Measurements from ENCODE around the gene AIP.

DNA sequence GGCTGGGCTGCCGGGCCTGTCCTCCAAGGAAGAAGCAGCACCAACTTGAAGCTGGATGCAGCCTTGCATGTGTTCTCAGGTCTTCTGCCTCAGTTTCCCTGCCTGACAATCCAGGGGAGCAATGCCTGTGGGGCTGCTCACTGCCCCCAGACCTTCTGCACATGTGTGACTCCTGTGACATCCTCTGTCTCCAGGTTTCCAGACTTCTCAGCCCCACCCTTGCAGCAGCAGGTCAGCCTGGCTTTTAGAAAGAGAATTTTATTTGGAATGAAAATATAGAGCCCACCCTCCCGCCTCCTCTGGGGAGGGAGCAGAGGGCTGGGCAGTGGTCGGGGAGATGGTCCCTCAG, 45.0 kb upstream of the AIP start:
- TF ChIP-seq, protein P1, sequence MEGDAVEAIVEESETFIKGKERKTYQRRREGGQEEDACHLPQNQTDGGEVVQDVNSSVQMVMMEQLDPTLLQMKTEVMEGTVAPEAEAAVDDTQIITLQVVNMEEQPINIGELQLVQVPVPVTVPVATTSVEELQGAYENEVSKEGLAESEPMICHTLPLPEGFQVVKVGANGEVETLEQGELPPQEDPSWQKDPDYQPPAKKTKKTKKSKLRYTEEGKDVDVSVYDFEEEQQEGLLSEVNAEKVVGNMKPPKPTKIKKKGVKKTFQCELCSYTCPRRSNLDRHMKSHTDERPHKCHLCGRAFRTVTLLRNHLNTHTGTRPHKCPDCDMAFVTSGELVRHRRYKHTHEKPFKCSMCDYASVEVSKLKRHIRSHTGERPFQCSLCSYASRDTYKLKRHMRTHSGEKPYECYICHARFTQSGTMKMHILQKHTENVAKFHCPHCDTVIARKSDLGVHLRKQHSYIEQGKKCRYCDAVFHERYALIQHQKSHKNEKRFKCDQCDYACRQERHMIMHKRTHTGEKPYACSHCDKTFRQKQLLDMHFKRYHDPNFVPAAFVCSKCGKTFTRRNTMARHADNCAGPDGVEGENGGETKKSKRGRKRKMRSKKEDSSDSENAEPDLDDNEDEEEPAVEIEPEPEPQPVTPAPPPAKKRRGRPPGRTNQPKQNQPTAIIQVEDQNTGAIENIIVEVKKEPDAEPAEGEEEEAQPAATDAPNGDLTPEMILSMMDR (IDR thresholded peaks at IDR 0.05; ENCODE audit: control extremely low read depth in 1 of 3, insufficient read depth in 1 of 3, low read depth in 1 of 3, low read length in 3 of 3), result no peak
- no peak for TF ChIP-seq POLR2A (IDR thresholded peaks at IDR 0.05; ENCODE audit: control extremely low read depth in 1 of 2, low read depth in 2 of 2, low read length in 2 of 2)
- TF ChIP-seq SP4 (IDR thresholded peaks at IDR 0.05; ENCODE audit: low read length), result no peak
- TF ChIP-seq EZH2 (IDR thresholded peaks at IDR 0.05; ENCODE audit: low read depth, low read length, severe bottlenecking), result no peak
- TF ChIP-seq TBP (IDR thresholded peaks at IDR 0.05; ENCODE audit: low read depth, low read length), result no peak
- TF ChIP-seq BACH1 (IDR thresholded peaks at IDR 0.05; ENCODE audit: low read length), result no peak

Measured in H1 (cell line).